ENCODE measurements around the gene SNAPC2. TPM values are rescaled to one million over a fixed set of nuclear protein-coding genes. Genes with fewer than 3 reads are reported as not detected.

Gene SNAPC2
- total RNA-seq, 4 donors from 2014 or later: 29.5 to 37.7 (median 33.4) TPM

GRCh38 chr19:7914598-7915045 is 5.5 kb upstream of the SNAPC2 start, which contains the start of gene TGFBR3L:
Gene TGFBR3L, plus strand, starts transcription at chr19:7914830.
- Histone ChIP-seq H3K9me3 (no peaks in the 10 kb centered on the region), H3K27me3 (peaks cover 50% of the 10 kb centered on the region), H3K4me1 (peaks cover 0 to 42% (median 28%) of the 10 kb centered on the region in 3 donors), H3K27ac (no peak within 1 kb of the TSS), H3K36me3 (peaks cover 0 to 44% of the 10 kb centered on the region in 2 donors), H3K4me3 (no peak within 1 kb of the TSS)
- TF ChIP-seq EP300 (IDR thresholded peaks at IDR 0.05) (no peak), POLR2A (IDR thresholded peaks at IDR 0.05) (no peak), POLR2AphosphoS5 (IDR thresholded peaks at IDR 0.05) (no peak), CTCF (IDR thresholded peaks at IDR 0.05) (no peak)
- WGBS, 2 donors (ENCODE audit: low coverage in 1 of 2): 26 to 60% methylated on average over 2 to 4 of the region's 12 CpGs
- ATAC-seq: no peak

GRCh38 chr19:7915250-7916102 is 4.7 kb upstream of the SNAPC2 start:
- TF ChIP-seq POLR2A (IDR thresholded peaks at IDR 0.05): no peak
- TF ChIP-seq POLR2AphosphoS5 (IDR thresholded peaks at IDR 0.05): no peak
- no peak for TF ChIP-seq EP300 (IDR thresholded peaks at IDR 0.05)
- TF ChIP-seq CTCF (IDR thresholded peaks at IDR 0.05): no peak
- peak overlapping the region in 1 of 2 donors; percentile 53 for H3K4me3 ChIP-seq
- no peak for ATAC-seq
- 43 to 52% methylated on average over 5 to 11 of the region's 24 CpGs for WGBS, 2 donors (ENCODE audit: low coverage in 1 of 2)
- H3K9me3 ChIP-seq: no peaks in the 10 kb centered on the region
- H3K27ac ChIP-seq: peak overlapping the region in 2 of 4 donors; percentile 94 to 97
- peaks cover 0 to 47% (median 31%) of the 10 kb centered on the region in 3 donors for H3K4me1 ChIP-seq
- peaks cover 0 to 35% of the 10 kb centered on the region in 2 donors for H3K36me3 ChIP-seq
- peaks cover 50% of the 10 kb centered on the region for H3K27me3 ChIP-seq

DNA sequence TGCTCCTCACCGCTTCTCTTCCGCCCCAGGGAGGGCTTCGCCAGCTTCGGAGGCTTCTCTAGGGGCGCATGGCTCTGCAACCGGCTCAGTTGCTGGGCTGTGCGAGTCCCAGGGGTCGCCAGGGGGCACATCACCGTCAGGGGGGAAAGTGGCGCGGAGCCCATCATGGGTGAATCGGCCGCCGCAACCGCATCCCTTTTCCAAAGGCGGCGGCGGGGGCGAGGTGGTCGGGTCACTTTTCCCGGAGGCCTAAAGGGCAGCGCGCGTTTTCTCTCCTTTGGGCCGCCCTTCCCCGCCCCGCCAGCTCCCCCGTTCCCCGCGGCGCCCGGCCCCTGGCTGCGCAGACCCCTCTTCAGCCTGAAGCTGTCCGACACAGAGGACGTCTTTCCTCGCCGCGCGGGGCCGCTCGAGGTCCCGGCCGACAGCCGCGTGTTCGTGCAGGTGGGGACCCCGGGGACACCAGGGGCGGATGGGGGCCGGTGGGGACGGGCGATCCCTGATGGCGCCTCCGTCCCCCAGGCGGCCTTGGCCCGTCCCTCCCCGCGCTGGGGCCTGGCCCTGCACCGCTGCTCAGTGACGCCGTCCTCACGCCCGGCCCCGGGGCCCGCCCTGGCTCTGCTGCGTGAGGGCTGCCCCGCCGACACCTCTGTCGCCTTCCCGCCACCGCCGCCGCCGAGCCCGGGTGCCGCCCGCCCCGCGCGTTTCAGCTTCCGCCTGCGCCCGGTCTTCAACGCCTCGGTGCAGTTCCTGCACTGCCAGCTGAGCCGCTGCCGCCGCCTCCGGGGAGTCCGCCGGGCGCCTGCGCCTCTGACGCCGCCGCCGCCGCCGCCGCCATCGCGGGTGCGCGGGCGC is 3.8 kb upstream of the SNAPC2 start:
- ATAC-seq: no peak
- Histone ChIP-seq H3K27me3 (peaks cover 50% of the 10 kb centered on the region), H3K36me3 (peaks cover 0 to 26% of the 10 kb centered on the region in 2 donors), H3K9me3 (no peaks in the 10 kb centered on the region), H3K4me3 (peak overlapping the region; percentile 3 to 53), H3K4me1 (peaks cover 0 to 52% (median 31%) of the 10 kb centered on the region in 3 donors), H3K27ac (peak overlapping the region in 3 of 4 donors; percentile 85 to 97 (median 94))
- no peak for TF ChIP-seq POLR2AphosphoS5 (IDR thresholded peaks at IDR 0.05)
- TF ChIP-seq POLR2A (IDR thresholded peaks at IDR 0.05): no peak
- TF ChIP-seq EP300 (IDR thresholded peaks at IDR 0.05): no peak
- WGBS, 2 donors (ENCODE audit: low coverage in 1 of 2): 0% methylated on average over 3 of the region's 104 CpGs; no CpG with 5 or more reads in 1 of the 2 donors

DNA sequence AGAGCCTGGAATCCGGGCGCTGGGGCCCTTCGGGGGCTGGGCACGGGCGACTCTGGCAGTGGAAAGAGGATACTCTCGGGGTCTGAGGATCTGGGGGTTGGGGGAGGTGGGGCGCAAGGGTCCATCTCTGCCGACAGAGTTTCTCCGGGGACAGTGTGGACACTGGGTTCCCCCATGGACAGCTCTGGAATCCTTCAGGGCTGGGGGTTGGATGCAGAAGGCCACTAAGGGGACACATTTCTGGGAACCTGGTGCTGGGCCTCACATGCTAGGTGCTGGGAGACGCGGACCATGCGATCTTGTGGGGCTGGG is 3.2 kb upstream of the SNAPC2 start:
- no peak for TF ChIP-seq POLR2A (IDR thresholded peaks at IDR 0.05)
- no peak for TF ChIP-seq POLR2AphosphoS5 (IDR thresholded peaks at IDR 0.05)
- no peak for TF ChIP-seq EP300 (IDR thresholded peaks at IDR 0.05)
- no peak for TF ChIP-seq CTCF (IDR thresholded peaks at IDR 0.05)

More for the DNA sequence above, 3.2 kb upstream of the SNAPC2 start:
- Histone ChIP-seq H3K36me3 (peaks cover 0 to 25% of the 10 kb centered on the region in 2 donors), H3K9me3 (no peaks in the 10 kb centered on the region), H3K27me3 (peaks cover 50% of the 10 kb centered on the region), H3K4me1 (peaks cover 0 to 58% (median 37%) of the 10 kb centered on the region in 3 donors), H3K27ac (peak overlapping the region in 3 of 4 donors; percentile 85 to 97 (median 94)), H3K4me3 (peak overlapping the region in 1 of 2 donors; percentile 53)
- no CpG with 5 or more reads among the region's 12 CpGs for WGBS, 2 donors (ENCODE audit: low coverage in 1 of 2)
- ATAC-seq: no peak

Measured in gastroesophageal sphincter (tissue), 4 donors.